ENCODE data around the gene CAMK1D. TPM values are rescaled to one million over a fixed set of nuclear protein-coding genes. Genes with fewer than 3 reads are reported as not detected.

The CAMK1D gene
- polyA plus RNA-seq, 1 of the 3 experiments (the other 2 are of a cell fraction), result 4.1 TPM

DNA sequence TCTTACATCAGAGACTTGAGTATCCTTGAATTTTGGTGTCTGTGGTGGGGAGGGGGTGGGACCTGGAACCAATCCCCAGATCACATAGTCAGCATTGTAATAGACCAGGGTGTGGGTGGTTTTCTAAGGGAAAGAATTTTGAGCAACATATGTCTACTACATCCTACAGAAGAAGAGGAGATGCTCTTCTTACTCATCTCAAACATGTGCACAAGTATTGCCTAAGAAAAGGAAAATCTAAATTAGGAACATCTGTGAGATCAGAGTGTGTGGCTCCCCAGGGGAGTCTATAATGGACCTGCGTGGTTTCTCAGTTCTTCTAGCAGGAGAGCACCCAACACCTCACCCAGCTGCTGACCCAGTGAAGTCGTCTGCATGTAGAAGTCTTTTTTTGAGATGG, 503.3 kb downstream of the CAMK1D start:
- Histone ChIP-seq H3K9me2 (no peaks in the 10 kb centered on the region), H3F3A (replicated peaks; ENCODE audit: insufficient read depth) (no peaks in the 10 kb centered on the region), H3K4me1 (ENCODE audit: control insufficient read depth in 1 of 2, insufficient read depth in 2 of 2, low read depth in 1 of 2, low read length in 1 of 2) (peaks cover 0 to 14% of the 10 kb centered on the region in 2 experiments; a peak in 1 of 4 replicates), H3K79me2 (ENCODE audit: insufficient read depth) (no peaks in the 10 kb centered on the region), H3K4me2 (no peak overlapping the region), H3K27me3 (ENCODE audit: insufficient read depth) (no peaks in the 10 kb centered on the region), H3K9ac (no peak overlapping the region), H2AFZ (ENCODE audit: low read depth) (no peak overlapping the region), H3K27ac (ENCODE audit: low read depth in 2 of 2, low read length in 1 of 2) (no peak overlapping the region), H3K9me3 (no peaks in the 10 kb centered on the region), H3K36me3 (replicated peaks in 1 of 2; ENCODE audit: control insufficient read depth in 1 of 2, insufficient read depth in 2 of 2, low read length in 1 of 2) (no peaks in the 10 kb centered on the region), H3K4me3 (ENCODE audit: low read depth in 2 of 2, low read length in 1 of 2) (no peak overlapping the region), H4K20me1 (ENCODE audit: insufficient read depth) (no peaks in the 10 kb centered on the region)
- CTCF ChIA-PET, result no interaction called here
- no peak for DNase-seq
- WGBS (ENCODE audit: low lambda C conversion rate), result 42% methylated on average over 2 of the region's 2 CpGs
- TF ChIP-seq, protein P1, sequence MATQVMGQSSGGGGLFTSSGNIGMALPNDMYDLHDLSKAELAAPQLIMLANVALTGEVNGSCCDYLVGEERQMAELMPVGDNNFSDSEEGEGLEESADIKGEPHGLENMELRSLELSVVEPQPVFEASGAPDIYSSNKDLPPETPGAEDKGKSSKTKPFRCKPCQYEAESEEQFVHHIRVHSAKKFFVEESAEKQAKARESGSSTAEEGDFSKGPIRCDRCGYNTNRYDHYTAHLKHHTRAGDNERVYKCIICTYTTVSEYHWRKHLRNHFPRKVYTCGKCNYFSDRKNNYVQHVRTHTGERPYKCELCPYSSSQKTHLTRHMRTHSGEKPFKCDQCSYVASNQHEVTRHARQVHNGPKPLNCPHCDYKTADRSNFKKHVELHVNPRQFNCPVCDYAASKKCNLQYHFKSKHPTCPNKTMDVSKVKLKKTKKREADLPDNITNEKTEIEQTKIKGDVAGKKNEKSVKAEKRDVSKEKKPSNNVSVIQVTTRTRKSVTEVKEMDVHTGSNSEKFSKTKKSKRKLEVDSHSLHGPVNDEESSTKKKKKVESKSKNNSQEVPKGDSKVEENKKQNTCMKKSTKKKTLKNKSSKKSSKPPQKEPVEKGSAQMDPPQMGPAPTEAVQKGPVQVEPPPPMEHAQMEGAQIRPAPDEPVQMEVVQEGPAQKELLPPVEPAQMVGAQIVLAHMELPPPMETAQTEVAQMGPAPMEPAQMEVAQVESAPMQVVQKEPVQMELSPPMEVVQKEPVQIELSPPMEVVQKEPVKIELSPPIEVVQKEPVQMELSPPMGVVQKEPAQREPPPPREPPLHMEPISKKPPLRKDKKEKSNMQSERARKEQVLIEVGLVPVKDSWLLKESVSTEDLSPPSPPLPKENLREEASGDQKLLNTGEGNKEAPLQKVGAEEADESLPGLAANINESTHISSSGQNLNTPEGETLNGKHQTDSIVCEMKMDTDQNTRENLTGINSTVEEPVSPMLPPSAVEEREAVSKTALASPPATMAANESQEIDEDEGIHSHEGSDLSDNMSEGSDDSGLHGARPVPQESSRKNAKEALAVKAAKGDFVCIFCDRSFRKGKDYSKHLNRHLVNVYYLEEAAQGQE (IDR thresholded peaks at IDR 0.05; ENCODE audit: low read depth, low read length), result no peak
- TF ChIP-seq, protein P2, sequence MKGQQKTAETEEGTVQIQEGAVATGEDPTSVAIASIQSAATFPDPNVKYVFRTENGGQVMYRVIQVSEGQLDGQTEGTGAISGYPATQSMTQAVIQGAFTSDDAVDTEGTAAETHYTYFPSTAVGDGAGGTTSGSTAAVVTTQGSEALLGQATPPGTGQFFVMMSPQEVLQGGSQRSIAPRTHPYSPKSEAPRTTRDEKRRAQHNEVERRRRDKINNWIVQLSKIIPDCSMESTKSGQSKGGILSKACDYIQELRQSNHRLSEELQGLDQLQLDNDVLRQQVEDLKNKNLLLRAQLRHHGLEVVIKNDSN (IDR thresholded peaks at IDR 0.05; ENCODE audit: borderline replicate concordance, low read depth), result no peak
- no peak for TF ChIP-seq RCOR1 (IDR thresholded peaks at IDR 0.05; ENCODE audit: low read length)
- TF ChIP-seq RFX5 (IDR thresholded peaks at IDR 0.05; ENCODE audit: low read length), result no peak
- POLR2A ChIA-PET, result no interaction called here

DNA sequence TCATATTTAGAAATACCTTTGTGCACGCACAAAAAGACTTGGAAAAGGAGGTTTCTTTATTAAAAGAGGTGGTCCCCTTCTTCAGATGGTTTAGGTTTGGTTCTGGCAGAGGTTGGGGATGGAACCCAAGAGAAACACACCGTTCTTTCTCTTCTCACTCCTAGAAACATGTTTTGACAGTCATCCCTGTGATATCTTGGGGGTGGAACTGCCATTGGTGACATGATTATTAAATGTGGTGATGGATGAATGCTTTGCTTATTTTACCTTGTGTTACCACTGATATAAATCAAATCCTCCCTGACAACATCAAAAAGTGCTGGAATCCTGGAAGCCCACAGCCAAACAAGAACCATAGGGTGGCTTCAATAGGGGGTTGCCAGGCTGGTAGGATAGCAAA, 505.6 kb downstream of the CAMK1D start:
- Histone ChIP-seq H3F3A (replicated peaks; ENCODE audit: insufficient read depth) (no peaks in the 10 kb centered on the region), H3K9me2 (no peaks in the 10 kb centered on the region), H3K9me3 (no peaks in the 10 kb centered on the region), H3K27ac (ENCODE audit: low read depth in 2 of 2, low read length in 1 of 2) (no peak overlapping the region), H3K36me3 (replicated peaks in 1 of 2; ENCODE audit: control insufficient read depth in 1 of 2, insufficient read depth in 2 of 2, low read length in 1 of 2) (no peaks in the 10 kb centered on the region), H2AFZ (ENCODE audit: low read depth) (no peak overlapping the region), H3K4me3 (ENCODE audit: low read depth in 2 of 2, low read length in 1 of 2) (no peak overlapping the region), H3K27me3 (ENCODE audit: insufficient read depth) (no peaks in the 10 kb centered on the region), H3K4me1 (ENCODE audit: control insufficient read depth in 1 of 2, insufficient read depth in 2 of 2, low read depth in 1 of 2, low read length in 1 of 2) (peaks cover 0 to 3% of the 10 kb centered on the region in 2 experiments; a peak in 1 of 4 replicates), H3K4me2 (no peak overlapping the region), H3K9ac (no peak overlapping the region), H4K20me1 (ENCODE audit: insufficient read depth) (no peaks in the 10 kb centered on the region), H3K79me2 (ENCODE audit: insufficient read depth) (no peaks in the 10 kb centered on the region)
- ChIA-PET CTCF (no interaction called here), POLR2A (no interaction called here)
- TF ChIP-seq, protein P1 (IDR thresholded peaks at IDR 0.05; ENCODE audit: low read depth, low read length), result no peak
- no peak for TF ChIP-seq GABPA (IDR thresholded peaks at IDR 0.05; ENCODE audit: low read depth)
- TF ChIP-seq TEAD4 (IDR thresholded peaks at IDR 0.05; ENCODE audit: borderline replicate concordance, insufficient read depth), result no peak
- TF ChIP-seq, protein P3, sequence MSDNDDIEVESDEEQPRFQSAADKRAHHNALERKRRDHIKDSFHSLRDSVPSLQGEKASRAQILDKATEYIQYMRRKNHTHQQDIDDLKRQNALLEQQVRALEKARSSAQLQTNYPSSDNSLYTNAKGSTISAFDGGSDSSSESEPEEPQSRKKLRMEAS (IDR thresholded peaks at IDR 0.05; ENCODE audit: low read depth), result no peak
- no peak for TF ChIP-seq USF2 (IDR thresholded peaks at IDR 0.05; ENCODE audit: borderline replicate concordance, low read depth, low read length)
- no peak for DNase-seq
- 33% methylated on average over 2 of the region's 2 CpGs for WGBS (ENCODE audit: low lambda C conversion rate)

All from SK-N-SH (cell line).